ENCODE results near the gene PHF5A. TPM values are rescaled to one million over a fixed set of nuclear protein-coding genes. Genes with fewer than 3 reads are reported as not detected.

Gene PHF5A
- total and polyA plus RNA-seq, 2 of the 8 experiments (the other 6 are each of a cell fraction or from before 2014, with no cell fraction given): 119 to 135 TPM

DNA sequence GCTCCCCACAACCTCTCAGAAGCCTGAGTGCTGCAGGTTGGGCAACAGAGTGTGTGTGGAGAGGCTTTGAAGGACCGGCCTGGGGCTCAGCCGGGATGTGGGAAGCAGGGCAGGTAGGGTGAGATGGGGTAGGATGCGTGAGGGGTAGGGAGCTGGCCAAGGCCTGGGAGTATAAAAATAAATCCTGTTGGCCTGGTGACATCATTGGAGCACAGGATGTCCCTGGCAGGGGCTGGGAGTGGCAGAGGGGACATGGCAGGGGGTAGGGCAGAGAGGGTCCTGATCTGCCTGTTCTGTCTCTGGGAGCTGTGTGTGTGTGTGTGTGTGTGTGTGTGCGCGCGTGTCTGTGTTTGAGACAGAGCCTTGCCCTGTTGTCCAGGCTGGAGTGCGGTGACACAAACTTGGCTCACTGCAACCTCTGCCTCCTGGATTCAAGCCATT is 58.2 kb downstream of the PHF5A start (continued):
- TF ChIP-seq CTCF (IDR thresholded peaks at IDR 0.05; ENCODE audit: control extremely low read depth in 1 of 3, insufficient read depth in 1 of 3, low read depth in 1 of 3, low read length in 3 of 3): no peak
- TF ChIP-seq CEBPB (IDR thresholded peaks at IDR 0.05; ENCODE audit: low read depth, low read length): no peak
- TF ChIP-seq TBP (IDR thresholded peaks at IDR 0.05; ENCODE audit: low read depth, low read length): no peak

Other genes starting within 250 kb of the PHF5A start
- 0.78 and 0.84 TPM in 2 replicates for gene CHADL, start 227.8 kb downstream of the PHF5A start, total RNA-seq (2021; fragmentation: NEBNext Ultra II Directional; extraction: Animal tissue kit (Norgen Biotek cat#: 25700))
- gene CHADL, start 227.8 kb downstream of the PHF5A start, polyA plus RNA-seq (2011; rRNA removed): 1.4 and 2.2 TPM in 2 replicates
- gene RANGAP1, start 182.5 kb downstream of the PHF5A start, total RNA-seq (2021; fragmentation: NEBNext Ultra II Directional; extraction: Animal tissue kit (Norgen Biotek cat#: 25700)): 171 and 176 TPM in 2 replicates
- gene RANGAP1, start 182.5 kb downstream of the PHF5A start, polyA plus RNA-seq (2011; rRNA removed): 121 and 190 TPM in 2 replicates
- gene ZC3H7B, start 167.2 kb downstream of the PHF5A start, total RNA-seq (2021; fragmentation: NEBNext Ultra II Directional; extraction: Animal tissue kit (Norgen Biotek cat#: 25700)): 77.3 and 78.6 TPM in 2 replicates
- 35.5 and 57.5 TPM in 2 replicates for gene ZC3H7B, start 167.2 kb downstream of the PHF5A start, polyA plus RNA-seq (2011; rRNA removed)
- 7.4 and 8.9 TPM in 2 replicates for gene TEF, start 86.8 kb downstream of the PHF5A start, total RNA-seq (2021; fragmentation: NEBNext Ultra II Directional; extraction: Animal tissue kit (Norgen Biotek cat#: 25700))
- gene TEF, start 86.8 kb downstream of the PHF5A start, polyA plus RNA-seq (2011; rRNA removed): 9.0 and 14.3 TPM in 2 replicates
- 52.8 and 54.1 TPM in 2 replicates for gene TOB2, start 21.9 kb downstream of the PHF5A start, total RNA-seq (2021; fragmentation: NEBNext Ultra II Directional; extraction: Animal tissue kit (Norgen Biotek cat#: 25700))
- gene TOB2, start 21.9 kb downstream of the PHF5A start, polyA plus RNA-seq (2011; rRNA removed): 27.0 and 37.5 TPM in 2 replicates
- gene ACO2, start 425 bp upstream of the PHF5A start, total RNA-seq (2021; fragmentation: NEBNext Ultra II Directional; extraction: Animal tissue kit (Norgen Biotek cat#: 25700)): 72.4 and 75.4 TPM in 2 replicates
- 52.8 and 74.1 TPM in 2 replicates for gene ACO2, start 425 bp upstream of the PHF5A start, polyA plus RNA-seq (2011; rRNA removed)
- gene POLR3H, start 75.8 kb upstream of the PHF5A start, total RNA-seq (2021; fragmentation: NEBNext Ultra II Directional; extraction: Animal tissue kit (Norgen Biotek cat#: 25700)): 34.5 and 39.2 TPM in 2 replicates
- gene POLR3H, start 75.8 kb upstream of the PHF5A start, polyA plus RNA-seq (2011; rRNA removed): 29.7 and 34.0 TPM in 2 replicates
- 2.3 and 2.6 TPM in 2 replicates for gene CSDC2, start 92.3 kb upstream of the PHF5A start, total RNA-seq (2021; fragmentation: NEBNext Ultra II Directional; extraction: Animal tissue kit (Norgen Biotek cat#: 25700))
- gene CSDC2, start 92.3 kb upstream of the PHF5A start, polyA plus RNA-seq (2011; rRNA removed): 2.0 and 3.2 TPM in 2 replicates
- gene PMM1, start 121.1 kb upstream of the PHF5A start, total RNA-seq (2021; fragmentation: NEBNext Ultra II Directional; extraction: Animal tissue kit (Norgen Biotek cat#: 25700)): 10.8 and 11.3 TPM in 2 replicates
- 20.0 and 27.3 TPM in 2 replicates for gene PMM1, start 121.1 kb upstream of the PHF5A start, polyA plus RNA-seq (2011; rRNA removed)
- 33.7 and 34.3 TPM in 2 replicates for gene DESI1, start 152.4 kb upstream of the PHF5A start, total RNA-seq (2021; fragmentation: NEBNext Ultra II Directional; extraction: Animal tissue kit (Norgen Biotek cat#: 25700))
- gene DESI1, start 152.4 kb upstream of the PHF5A start, polyA plus RNA-seq (2011; rRNA removed): 27.6 and 31.2 TPM in 2 replicates
- 488 and 490 TPM in 2 replicates for gene XRCC6, start 152.6 kb upstream of the PHF5A start, total RNA-seq (2021; fragmentation: NEBNext Ultra II Directional; extraction: Animal tissue kit (Norgen Biotek cat#: 25700))
- 150 and 157 TPM in 2 replicates for gene XRCC6, start 152.6 kb upstream of the PHF5A start, polyA plus RNA-seq (2011; rRNA removed)
- 214 and 241 TPM in 2 replicates for gene SNU13, start 220.2 kb upstream of the PHF5A start, total RNA-seq (2021; fragmentation: NEBNext Ultra II Directional; extraction: Animal tissue kit (Norgen Biotek cat#: 25700))
- gene SNU13, start 220.2 kb upstream of the PHF5A start, polyA plus RNA-seq (2011; rRNA removed): 227 and 281 TPM in 2 replicates
- 0.36 and 0.54 TPM in 2 replicates for gene MEI1, start 230.8 kb upstream of the PHF5A start, total RNA-seq (2021; fragmentation: NEBNext Ultra II Directional; extraction: Animal tissue kit (Norgen Biotek cat#: 25700))
- gene MEI1, start 230.8 kb upstream of the PHF5A start, polyA plus RNA-seq (2011; rRNA removed): 0.27 and 0.38 TPM in 2 replicates

All from H1 (cell line).